GM12891 (cell line): Measurements from ENCODE around the gene SDK1.

Experiments
- PAX5 ChIP-seq: IDR thresholded peaks from 2 replicates; pipeline ENCODE4 v1.6.1; 2011; ENCODE audit warnings: low read length, moderate library complexity, mild to moderate bottlenecking; ENCODE audit not compliant: insufficient read depth, severe bottlenecking
- POLR2A ChIP-seq: IDR thresholded peaks from 2 replicates; pipeline ENCODE4 v1.6.1; 2011; ENCODE audit warnings: low read depth, low read length, control low read depth
- POLR2AphosphoS5 ChIP-seq: IDR thresholded peaks from 2 replicates; pipeline ENCODE4 v1.6.1; 2011; ENCODE audit warnings: low read depth, low read length, control low read depth
- POU2F2 ChIP-seq: IDR thresholded peaks from 2 replicates; pipeline ENCODE4 v1.6.1; 2011; ENCODE audit warnings: low read depth, mild to moderate bottlenecking, control low read depth, low read length, moderate library complexity
- SPI1 ChIP-seq: IDR thresholded peaks from 2 replicates; pipeline ENCODE4 v1.6.1; 2011; ENCODE audit warnings: low read depth, low read length, control low read depth
- TAF1 ChIP-seq: IDR thresholded peaks from 2 replicates; pipeline ENCODE4 v1.6.1; 2011; ENCODE audit warnings: low read depth, low read length, control low read depth

DNA sequence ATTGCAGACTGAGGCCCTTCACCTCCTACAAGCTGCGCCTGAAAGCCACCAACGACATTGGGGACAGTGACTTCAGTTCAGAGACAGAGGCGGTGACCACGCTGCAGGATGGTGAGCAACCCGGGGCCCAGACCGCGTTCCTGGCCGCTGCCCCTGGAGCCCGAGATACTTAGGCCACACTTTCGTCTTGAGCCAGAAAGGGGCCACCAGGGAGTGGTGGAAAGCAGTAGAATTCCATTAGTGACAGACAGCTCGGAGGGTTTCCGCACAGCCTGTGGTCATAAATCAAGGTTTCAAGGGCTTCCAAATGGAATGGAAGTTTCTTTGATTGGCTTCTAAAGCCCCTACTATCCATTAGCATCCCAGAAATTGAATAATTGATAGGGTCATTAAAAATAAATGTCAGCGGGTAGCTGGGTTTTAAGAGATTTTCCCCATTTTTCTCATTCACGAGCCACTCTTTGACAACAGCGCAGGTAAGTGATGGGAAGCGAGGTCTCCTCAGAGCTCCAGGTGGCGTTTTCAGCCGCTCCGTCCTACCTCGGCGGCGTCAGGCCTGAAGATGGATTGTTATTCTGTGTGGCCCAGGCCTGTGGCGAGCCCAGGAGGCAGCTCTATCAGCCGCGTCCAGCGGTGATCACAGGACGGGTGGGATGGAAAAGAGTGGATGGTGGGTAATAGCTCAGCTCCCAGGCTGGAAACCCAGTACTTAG is 857.5 kb downstream of the SDK1 start:
- no peak for TF ChIP-seq POU2F2
- no peak for TF ChIP-seq POLR2A
- TF ChIP-seq PAX5: no peak
- no peak for TF ChIP-seq TAF1
- TF ChIP-seq POLR2AphosphoS5: no peak
- TF ChIP-seq SPI1: no peak
